Cardiac muscle cell (in vitro differentiated cells and primary cell): ENCODE measurements around the gene OS9. TPM values are rescaled to one million over a fixed set of nuclear protein-coding genes. Genes with fewer than 3 reads are reported as not detected.

Source experiments
- DNase-seq, 2 donors: peaks; one replicate each; pipeline versions ENCODE4 v3.0.0 to v3.0.0-alpha.2; 2010 to 2017; ENCODE audit warnings: low read depth in 1 of 2, low spot score in 1 of 2
- H3K27ac ChIP-seq: fragments of 200-600 bp; sonication (generic); 2 replicates; pipeline ENCODE4 v1.5.1; 2016
- H3K27me3 ChIP-seq: fragments of 200-600 bp; sonication (generic); 2 replicates; pipeline ENCODE4 v1.6.0; 2016; ENCODE audit warnings: control low read depth
- H3K36me3 ChIP-seq: fragments of 200-600 bp; sonication (generic); 2 replicates; pipeline ENCODE4 v1.5.1; 2016; ENCODE audit warnings: control low read depth
- H3K4me1 ChIP-seq: fragments of 200-600 bp; sonication (generic); 2 replicates; pipeline ENCODE4 v1.8.1; 2017; ENCODE audit warnings: low read depth, mild to moderate bottlenecking, mixed run types
- H3K4me3 ChIP-seq: fragments of 200-600 bp; sonication (generic); 2 replicates; pipeline ENCODE4 v1.5.1; 2016; ENCODE audit warnings: mild to moderate bottlenecking
- H3K9me3 ChIP-seq: fragments of 200-600 bp; sonication (generic); 2 replicates; pipeline ENCODE4 v1.5.1; 2017; ENCODE audit warnings: low read depth, mild to moderate bottlenecking, control low read depth
- polyA plus RNA-seq: library from polyadenylated mRNA; unstranded; fragments of >200 nt; fragmentation: Nextera tagmentation; extraction: Ambion mirVana; gene quantifications from 2 replicates; pipeline ENCODE4 v1.2.1, GENCODE V29; 2016
- total RNA-seq: library from RNA; depleted of rRNA; stranded (reverse); fragments of >200 nt; gene quantifications from 2 replicates; pipeline ENCODE4 v1.2.3, GENCODE V29; 2016
- TF ChIP-seq, protein P1 (sequence below): IDR thresholded peaks from 2 replicates; pipeline ENCODE4 v1.5.1; 2012; ENCODE audit warnings: low read depth, mild to moderate bottlenecking, low read length

OS9 gene
- total and polyA plus RNA-seq, 2 experiments from 2014 or later: 134 to 182 TPM

- Histone ChIP-seq H3K36me3 (peaks cover 30% of the 10 kb centered on the region), H3K27ac (no peak overlapping the region), H3K27me3 (peaks cover 2% of the 10 kb centered on the region), H3K4me3 (peak overlapping the region; percentile 64), H3K9me3 (no peaks in the 10 kb centered on the region), H3K4me1 (peaks cover 4% of the 10 kb centered on the region)
- TF ChIP-seq, protein P1, sequence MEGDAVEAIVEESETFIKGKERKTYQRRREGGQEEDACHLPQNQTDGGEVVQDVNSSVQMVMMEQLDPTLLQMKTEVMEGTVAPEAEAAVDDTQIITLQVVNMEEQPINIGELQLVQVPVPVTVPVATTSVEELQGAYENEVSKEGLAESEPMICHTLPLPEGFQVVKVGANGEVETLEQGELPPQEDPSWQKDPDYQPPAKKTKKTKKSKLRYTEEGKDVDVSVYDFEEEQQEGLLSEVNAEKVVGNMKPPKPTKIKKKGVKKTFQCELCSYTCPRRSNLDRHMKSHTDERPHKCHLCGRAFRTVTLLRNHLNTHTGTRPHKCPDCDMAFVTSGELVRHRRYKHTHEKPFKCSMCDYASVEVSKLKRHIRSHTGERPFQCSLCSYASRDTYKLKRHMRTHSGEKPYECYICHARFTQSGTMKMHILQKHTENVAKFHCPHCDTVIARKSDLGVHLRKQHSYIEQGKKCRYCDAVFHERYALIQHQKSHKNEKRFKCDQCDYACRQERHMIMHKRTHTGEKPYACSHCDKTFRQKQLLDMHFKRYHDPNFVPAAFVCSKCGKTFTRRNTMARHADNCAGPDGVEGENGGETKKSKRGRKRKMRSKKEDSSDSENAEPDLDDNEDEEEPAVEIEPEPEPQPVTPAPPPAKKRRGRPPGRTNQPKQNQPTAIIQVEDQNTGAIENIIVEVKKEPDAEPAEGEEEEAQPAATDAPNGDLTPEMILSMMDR: no peak
- DNase-seq: no peak
Observed at GRCh38 chr12:57750561-57751431, 56.9 kb downstream of the OS9 start.

GRCh38 chr12:57751432-57751787 is 57.5 kb downstream of the OS9 start:
- Histone ChIP-seq H3K27me3 (peaks cover 8% of the 10 kb centered on the region), H3K9me3 (no peaks in the 10 kb centered on the region), H3K27ac (peak overlapping the region; percentile 87), H3K36me3 (peaks cover 28% of the 10 kb centered on the region), H3K4me1 (peaks cover 8% of the 10 kb centered on the region), H3K4me3 (peak overlapping the region; percentile 64)
- DNase-seq: no peak
- TF ChIP-seq, protein P1: no peak

DNA sequence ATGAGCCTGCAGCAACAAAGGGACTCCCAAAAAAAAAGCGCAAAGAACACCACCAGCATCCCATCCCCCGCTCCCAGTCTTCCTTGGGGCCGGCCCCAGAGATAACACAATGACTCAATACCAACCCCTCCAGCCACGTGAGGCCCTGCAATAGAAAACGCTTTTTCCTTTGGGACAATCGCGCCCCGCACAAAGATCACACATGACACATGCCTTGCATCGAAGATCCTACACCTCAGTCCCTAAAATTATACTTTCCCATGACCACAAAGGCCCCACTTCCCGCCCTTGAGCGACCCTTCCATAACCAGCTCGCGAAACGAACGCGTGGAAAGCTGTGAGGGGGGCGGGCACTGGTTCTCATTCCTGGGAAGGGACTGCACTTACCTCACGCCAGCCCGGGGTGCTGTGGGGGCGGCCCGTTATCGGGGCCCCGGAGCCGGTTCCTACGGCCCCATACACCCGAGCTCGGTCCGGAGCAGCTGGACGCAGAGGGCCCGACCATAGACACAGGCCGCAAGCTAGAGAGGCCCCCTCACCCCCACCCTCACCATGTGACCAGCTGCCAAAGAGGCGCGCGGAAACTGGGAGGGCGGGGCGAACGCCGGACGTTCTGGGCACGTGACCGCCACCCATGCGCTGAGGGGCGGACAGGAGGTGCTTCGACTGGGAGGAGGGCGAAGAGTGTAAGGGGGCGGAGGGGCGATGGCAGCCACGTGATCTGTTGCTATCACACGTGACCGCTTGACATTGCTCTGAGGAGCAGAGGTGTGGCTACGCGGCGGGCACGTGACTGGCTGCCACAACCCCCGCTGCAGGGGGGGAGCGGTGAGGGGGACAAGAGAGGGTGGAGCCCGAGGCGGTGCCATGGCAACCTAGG is 58.1 kb downstream of the OS9 start, which contains the start of gene CDK4:
CDK4 (minus strand) TSS at position 523 of the 880 bp plus-strand sequence. CDS start 593 bp downstream, outside the sequence.
- peak; percentile 99 to 100 for DNase-seq
- Histone ChIP-seq H3K9me3 (no peaks in the 10 kb centered on the region), H3K27me3 (peaks cover 14% of the 10 kb centered on the region), H3K36me3 (peaks cover 22% of the 10 kb centered on the region), H3K4me3 (peak within 1 kb of the TSS; percentile 64), H3K4me1 (peaks cover 12% of the 10 kb centered on the region), H3K27ac (peak within 1 kb of the TSS; percentile 87)
- TF ChIP-seq, protein P1: no peak

- TF ChIP-seq, protein P1: no peak
- peaks cover 18% of the 10 kb centered on the region for H3K36me3 ChIP-seq
- peaks cover 12% of the 10 kb centered on the region for H3K4me1 ChIP-seq
- H3K27ac ChIP-seq: no peak overlapping the region
- peaks cover 15% of the 10 kb centered on the region for H3K27me3 ChIP-seq
- H3K4me3 ChIP-seq: peak overlapping the region; percentile 3
- H3K9me3 ChIP-seq: no peaks in the 10 kb centered on the region
- no peak for DNase-seq
Observed at GRCh38 chr12:57752668-57753000, 58.7 kb downstream of the OS9 start.

- TF ChIP-seq, protein P1: no peak
- H3K36me3 ChIP-seq: peaks cover 18% of the 10 kb centered on the region
- H3K4me1 ChIP-seq: peaks cover 12% of the 10 kb centered on the region
- H3K27ac ChIP-seq: no peak overlapping the region
- H3K9me3 ChIP-seq: no peaks in the 10 kb centered on the region
- DNase-seq: no peak
- no peak overlapping the region for H3K4me3 ChIP-seq
- H3K27me3 ChIP-seq: peaks cover 21% of the 10 kb centered on the region
Observed at GRCh38 chr12:57753756-57754337, 59.9 kb downstream of the OS9 start.
